IMR-90 (cell line): Measurements from ENCODE around the gene MKX. TPM values are rescaled to one million over a fixed set of nuclear protein-coding genes. Genes with fewer than 3 reads are reported as not detected.

ENCODE experiments used
- ATAC-seq: fragments of 200-7000 bp; cut with Tn5 transposase; 2 replicates; pipeline ENCODE4 v1.9.1; 2020; ENCODE audit warnings: low read depth, mild to moderate bottlenecking, moderate library complexity
- BruUV-seq: library from RNA; stranded (reverse); fragments of 400-500 nt; replicated peaks from 2 replicates; lab custom pipeline; 2021; lab: Mats Ljungman, UMichigan
- CTCF ChIA-PET: fragments of 300-600 bp; formaldehyde crosslinking; extraction: SDS; loops from one replicate; lab custom pipeline; 2021; ENCODE audit warnings: antibody characterized with exemption; lab: Yijun Ruan, JAX
- POLR2A ChIA-PET: fragments of 300-600 bp; sonication (Branson Sonifier 250); formaldehyde crosslinking; loops from one replicate; lab custom pipeline; 2022; ENCODE audit warnings: antibody characterized with exemption; ENCODE audit not compliant: unreplicated experiment; lab: Charles Lee
- DNase-seq: peaks from one replicate; pipeline ENCODE4 v3.0.0; 2013
- H2AFZ ChIP-seq: replicated peaks from 2 replicates; pipeline ENCODE3; 2013; ENCODE audit warnings: low read length, mild to moderate bottlenecking; ENCODE audit not compliant: poor library complexity
- H2AK5ac ChIP-seq: 2 replicates; pipeline ENCODE4 v1.6.1; 2013; ENCODE audit warnings: low read depth, low read length, inconsistent platforms
- H2AK9ac ChIP-seq: replicated peaks from 2 replicates; pipeline ENCODE3; 2013; ENCODE audit warnings: mild to moderate bottlenecking, low read depth, low read length, moderate library complexity; ENCODE audit not compliant: poor library complexity
- H2BK120ac ChIP-seq: 2 replicates; pipeline ENCODE4 v1.6.1; 2013; ENCODE audit warnings: low read depth, low read length, inconsistent platforms
- H2BK15ac ChIP-seq: 3 replicates; pipeline ENCODE4 v1.6.1; 2013; ENCODE audit warnings: low read depth, low read length, inconsistent platforms
- H2BK20ac ChIP-seq: 2 replicates; pipeline ENCODE4 v1.6.1; 2013; ENCODE audit warnings: low read depth, mild to moderate bottlenecking, inconsistent platforms, low read length, moderate library complexity
- H2BK5ac ChIP-seq: 2 replicates; pipeline ENCODE4 v1.6.1; 2013; ENCODE audit warnings: mild to moderate bottlenecking, low read depth, low read length, inconsistent platforms; ENCODE audit not compliant: poor library complexity, severe bottlenecking
- H3K14ac ChIP-seq: replicated peaks from 2 replicates; pipeline ENCODE4 v1.6.1; 2013; ENCODE audit warnings: low read depth, low read length, inconsistent platforms
- H3K18ac ChIP-seq: 2 replicates; pipeline ENCODE4 v1.6.1; 2013; ENCODE audit warnings: low read depth, low read length, control low read depth
- H3K23ac ChIP-seq: 2 replicates; pipeline ENCODE4 v1.6.1; 2013; ENCODE audit warnings: low read depth, low read length, inconsistent platforms
- H3K27ac ChIP-seq: 2 replicates; pipeline ENCODE4 v1.5.1; 2013; ENCODE audit warnings: mild to moderate bottlenecking, control low read depth, low read length; ENCODE audit not compliant: insufficient read depth
- H3K27me3 ChIP-seq: 2 replicates; pipeline ENCODE4 v1.6.1; 2013; ENCODE audit warnings: low read length; ENCODE audit not compliant: control insufficient read depth, insufficient read depth
- H3K36me3 ChIP-seq: 2 replicates; pipeline ENCODE4 v1.6.1; 2013; ENCODE audit warnings: low read length, mixed read lengths; ENCODE audit not compliant: control insufficient read depth, insufficient read depth
- H3K4ac ChIP-seq: 2 replicates; pipeline ENCODE4 v1.6.1; 2013; ENCODE audit warnings: low read depth, low read length, inconsistent platforms
- H3K4me1 ChIP-seq: 2 replicates; pipeline ENCODE4 v1.6.1; 2013; ENCODE audit warnings: low read length, mixed read lengths; ENCODE audit not compliant: control insufficient read depth, insufficient read depth
- H3K4me2 ChIP-seq: 2 replicates; pipeline ENCODE4 v1.6.1; 2013; ENCODE audit warnings: low read depth, mild to moderate bottlenecking, control low read depth, low read length, moderate library complexity
- H3K4me3 ChIP-seq: 2 replicates; pipeline ENCODE4 v1.5.1; 2013; ENCODE audit warnings: low read depth, mild to moderate bottlenecking, control low read depth, low read length, moderate library complexity; ENCODE audit not compliant: insufficient read depth
- H3K56ac ChIP-seq: 2 replicates; pipeline ENCODE4 v1.6.1; 2013; ENCODE audit warnings: low read length, inconsistent platforms; ENCODE audit not compliant: insufficient read depth; ENCODE audit errors: extremely low read depth
- H3K79me1 ChIP-seq, 2 experiments: 2 replicates each; pipeline ENCODE4 v1.6.1; 2013; ENCODE audit warnings: low read length in 2 of 2, inconsistent platforms in 1 of 2, low read depth in 1 of 2
- H3K9ac ChIP-seq: 2 replicates; pipeline ENCODE4 v1.6.1; 2013; ENCODE audit warnings: low read depth, low read length, control low read depth
- H3K9me1 ChIP-seq: 2 replicates; pipeline ENCODE4 v1.6.1; 2013; ENCODE audit warnings: low read length, inconsistent platforms; ENCODE audit not compliant: insufficient read depth
- H3K9me3 ChIP-seq: 2 replicates; pipeline ENCODE4 v1.6.1; 2013; ENCODE audit warnings: low read length; ENCODE audit not compliant: control insufficient read depth, insufficient read depth
- H4K20me1 ChIP-seq: 2 replicates; pipeline ENCODE4 v1.6.1; 2013; ENCODE audit warnings: low read length, inconsistent platforms; ENCODE audit not compliant: insufficient read depth
- H4K5ac ChIP-seq: 2 replicates; pipeline ENCODE4 v1.6.1; 2013; ENCODE audit warnings: mild to moderate bottlenecking, low read depth, low read length, control low read depth
- H4K8ac ChIP-seq, 2 experiments: 2 replicates each; pipeline ENCODE4 v1.6.1; 2013; ENCODE audit warnings: low read depth in 2 of 2, low read length in 2 of 2, control low read depth in 1 of 2, inconsistent platforms in 1 of 2
- H4K91ac ChIP-seq: 2 replicates; pipeline ENCODE4 v1.6.1; 2013; ENCODE audit warnings: low read depth, low read length, inconsistent platforms; ENCODE audit not compliant: insufficient read depth
- BHLHE40 ChIP-seq: fragments of 150-350 bp; IDR thresholded peaks from 2 replicates; pipeline ENCODE4 v1.6.1; 2016; ENCODE audit warnings: mild to moderate bottlenecking, low read depth, low read length
- CEBPB ChIP-seq: IDR thresholded peaks from 2 replicates; pipeline ENCODE4 v1.6.1; 2012; ENCODE audit warnings: low read depth, low read length, improper control_type of control experiment
- CHD1 ChIP-seq: IDR thresholded peaks from 2 replicates; pipeline ENCODE4 v1.6.1; 2012; ENCODE audit warnings: low read depth, low read length, improper control_type of control experiment
- CTCF ChIP-seq: conservative IDR thresholded peaks from 2 replicates; pipeline ENCODE4 v1.5.1; 2012; ENCODE audit warnings: mild to moderate bottlenecking, low read depth, low read length, improper control_type of control experiment
- ELK1 ChIP-seq: fragments of 150-350 bp; IDR thresholded peaks from 2 replicates; pipeline ENCODE4 v1.6.1; 2016; ENCODE audit warnings: low read depth, mild to moderate bottlenecking, low read length, moderate library complexity, borderline replicate concordance
- FOS ChIP-seq: fragments of 150-350 bp; IDR thresholded peaks from 2 replicates; pipeline ENCODE4 v1.6.1; 2016; ENCODE audit warnings: low read depth, low read length
- MAFK ChIP-seq: IDR thresholded peaks from 2 replicates; pipeline ENCODE4 v1.6.1; 2012; ENCODE audit warnings: low read depth, low read length, improper control_type of control experiment
- MAZ ChIP-seq: IDR thresholded peaks from 2 replicates; pipeline ENCODE4 v1.6.1; 2012; ENCODE audit warnings: low read depth, mild to moderate bottlenecking, low read length, improper control_type of control experiment, moderate library complexity, borderline replicate concordance
- MXI1 ChIP-seq: IDR thresholded peaks from 2 replicates; pipeline ENCODE4 v1.6.1; 2012; ENCODE audit warnings: low read depth, mild to moderate bottlenecking, low read length, moderate library complexity, borderline replicate concordance
- NFE2L2 ChIP-seq: fragments of 150-350 bp; IDR thresholded peaks from 2 replicates; pipeline ENCODE4 v1.6.1; 2016; ENCODE audit warnings: low read depth, mild to moderate bottlenecking, low read length
- POLR2A ChIP-seq: IDR thresholded peaks from 2 replicates; pipeline ENCODE4 v1.6.1; 2012; ENCODE audit warnings: mild to moderate bottlenecking, low read depth, low read length
- RAD21 ChIP-seq: IDR thresholded peaks from 2 replicates; pipeline ENCODE4 v1.6.1; 2012; ENCODE audit warnings: low read length, improper control_type of control experiment
- RCOR1 ChIP-seq: IDR thresholded peaks from 2 replicates; pipeline ENCODE4 v1.6.1; 2012; ENCODE audit warnings: mild to moderate bottlenecking, low read length, improper control_type of control experiment; ENCODE audit not compliant: insufficient replicate concordance
- SMC3 ChIP-seq: fragments of 150-350 bp; IDR thresholded peaks from 2 replicates; pipeline ENCODE4 v1.6.1; 2016; ENCODE audit warnings: low read depth, mild to moderate bottlenecking, antibody characterized with exemption, low read length, moderate library complexity
- WGBS, 2 experiments: methylation state at CpG; one replicate each; pipeline versions ENCODE4 v1.1.5 to v1.1.7; 2013; ENCODE audit warnings: missing lambda C conversion rate in 2 of 2; ENCODE audit not compliant: insufficient read length in 1 of 2; ENCODE audit errors: extremely low coverage in 2 of 2; 5-methylcytosine and 5-hydroxymethylcytosine counted together
- dilution Hi-C: fragments of 300-500 bp; cut with HindIII; formaldehyde crosslinking; loops from one replicate; pipeline ENCODE4 v1.14.3; 2018; ENCODE audit warnings: low sequenced_read_pairs; ENCODE audit not compliant: unreplicated experiment
- in situ Hi-C: fragments of 300-500 bp; cut with MboI; formaldehyde crosslinking; loops from 3 replicates; pipeline ENCODE4 v1.14.3; 2019; ENCODE audit warnings: low sequenced_read_pairs, inconsistent platforms, mixed read lengths
- intact Hi-C: fragments of 100-400 bp; cut with micrococcal nuclease; formaldehyde crosslinking; loops from 2 replicates; pipeline ENCODE4 v1.10.0; 2022
- polyA plus RNA-seq, 3 experiments: library from polyadenylated mRNA; depleted of rRNA; stranded (reverse); fragments of >200 nt; gene quantifications; 2 replicates each; pipeline ENCODE4 v1.2.3, GENCODE V29; 2012; ENCODE audit warnings: low replicate concordance in 1 of 3
- total RNA-seq: library from RNA; depleted of rRNA; stranded (reverse); fragments of >200 nt; gene quantifications from 2 replicates; pipeline ENCODE4 v1.2.3, GENCODE V29; 2012
- TF ChIP-seq, protein P1 (sequence below): fragments of 150-350 bp; IDR thresholded peaks from 2 replicates; pipeline ENCODE4 v1.6.1; 2017; ENCODE audit warnings: mild to moderate bottlenecking, antibody characterized with exemption, low read length, low read depth

MKX gene
- total and polyA plus RNA-seq, 2 of the 4 experiments (the other 2 are of a cell fraction), result 0.10 to 0.36 TPM

DNA sequence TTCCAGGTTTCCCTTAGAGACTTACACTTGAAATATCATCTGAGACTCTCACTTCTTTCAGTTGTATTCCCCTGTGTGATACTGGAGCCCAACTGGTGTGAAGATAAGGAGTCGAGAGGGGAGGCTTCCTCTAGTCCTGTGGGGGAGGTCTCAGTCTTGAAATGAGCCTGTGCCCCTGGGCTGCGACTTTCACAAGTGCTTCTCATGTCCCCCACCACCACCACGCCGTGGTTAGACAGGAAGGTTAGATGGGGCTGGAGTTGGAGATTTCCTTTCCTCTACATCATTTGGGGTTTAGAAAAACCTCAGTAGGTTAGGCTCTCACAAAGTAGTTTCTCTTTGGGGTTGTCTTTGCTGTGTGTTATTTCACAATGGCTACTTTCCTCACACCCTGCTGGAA, 25.6 kb upstream of the MKX start:
- in situ Hi-C loops (no loop called here), dilution Hi-C loops (no loop called here), intact Hi-C loops (no loop called here)
- no peaks in the 10 kb centered on the region for H3K4me1 ChIP-seq
- no peak overlapping the region for H2BK5ac ChIP-seq
- no peak overlapping the region for H2AK9ac ChIP-seq
- no peak for ATAC-seq
- DNase-seq, result no peak
- H2AFZ ChIP-seq, result no peak overlapping the region
- no peak overlapping the region for H3K4ac ChIP-seq
- H4K8ac ChIP-seq, result no peak overlapping the region
- H3K23ac ChIP-seq, result no peak overlapping the region
- POLR2A ChIA-PET, result no interaction called here
- no peaks in the 10 kb centered on the region for H4K20me1 ChIP-seq
- no peak overlapping the region for H3K14ac ChIP-seq
- H2BK120ac ChIP-seq, result no peak overlapping the region
- no peak overlapping the region for H3K4me2 ChIP-seq
- no peak for TF ChIP-seq CHD1
- TF ChIP-seq MAZ, result no peak
- no peak for TF ChIP-seq RCOR1
- TF ChIP-seq CTCF, result no peak
- no peak for TF ChIP-seq POLR2A
- TF ChIP-seq CEBPB, result no peak
- no peak for TF ChIP-seq ELK1
- TF ChIP-seq MXI1, result no peak
- TF ChIP-seq, protein P1, sequence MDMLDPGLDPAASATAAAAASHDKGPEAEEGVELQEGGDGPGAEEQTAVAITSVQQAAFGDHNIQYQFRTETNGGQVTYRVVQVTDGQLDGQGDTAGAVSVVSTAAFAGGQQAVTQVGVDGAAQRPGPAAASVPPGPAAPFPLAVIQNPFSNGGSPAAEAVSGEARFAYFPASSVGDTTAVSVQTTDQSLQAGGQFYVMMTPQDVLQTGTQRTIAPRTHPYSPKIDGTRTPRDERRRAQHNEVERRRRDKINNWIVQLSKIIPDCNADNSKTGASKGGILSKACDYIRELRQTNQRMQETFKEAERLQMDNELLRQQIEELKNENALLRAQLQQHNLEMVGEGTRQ, result no peak
- no peak for TF ChIP-seq SMC3
- no peak for TF ChIP-seq MAFK
- no peak for TF ChIP-seq RAD21
- no peak for TF ChIP-seq FOS
- no peak for TF ChIP-seq BHLHE40
- no peak for TF ChIP-seq NFE2L2
- no peaks in the 10 kb centered on the region for H3K9me3 ChIP-seq
- no peak overlapping the region for H3K9ac ChIP-seq
- H4K91ac ChIP-seq, result no peak overlapping the region
- no peak overlapping the region for H3K27ac ChIP-seq
- H3K79me1 ChIP-seq, result no peaks in the 10 kb centered on the region
- H4K5ac ChIP-seq, result no peak overlapping the region
- WGBS, 2 experiments, result no CpG with 5 or more reads among the region's 4 CpGs
- H2BK15ac ChIP-seq, result no peak overlapping the region
- H2BK20ac ChIP-seq, result no peak overlapping the region
- CTCF ChIA-PET, result interaction anchor here (0.6 kb wide), 1 partner anchor 27 kb away, joined by 4 read pairs; no protein-coding TSS in a partner anchor
- BruUV-seq, result no TSS peak
- H2AK5ac ChIP-seq, result no peak overlapping the region
- peaks cover 23% of the 10 kb centered on the region for H3K27me3 ChIP-seq
- no peaks in the 10 kb centered on the region for H3K36me3 ChIP-seq
- no peak overlapping the region for H3K56ac ChIP-seq
- H3K4me3 ChIP-seq, result no peak overlapping the region
- H3K18ac ChIP-seq, result no peak overlapping the region
- no peaks in the 10 kb centered on the region for H3K9me1 ChIP-seq
